HG02840 (cell line): ENCODE results near the gene BET1.

Experiments used
- ATAC-seq: cut with Tn5 transposase; IDR thresholded peaks from one replicate; pipeline ENCODE4 v1.9.1; 2021; ENCODE audit warnings: mild to moderate bottlenecking, moderate library complexity, moderate number of reproducible peaks; ENCODE audit not compliant: unreplicated experiment, low FRiP score

Gene BET1

DNA sequence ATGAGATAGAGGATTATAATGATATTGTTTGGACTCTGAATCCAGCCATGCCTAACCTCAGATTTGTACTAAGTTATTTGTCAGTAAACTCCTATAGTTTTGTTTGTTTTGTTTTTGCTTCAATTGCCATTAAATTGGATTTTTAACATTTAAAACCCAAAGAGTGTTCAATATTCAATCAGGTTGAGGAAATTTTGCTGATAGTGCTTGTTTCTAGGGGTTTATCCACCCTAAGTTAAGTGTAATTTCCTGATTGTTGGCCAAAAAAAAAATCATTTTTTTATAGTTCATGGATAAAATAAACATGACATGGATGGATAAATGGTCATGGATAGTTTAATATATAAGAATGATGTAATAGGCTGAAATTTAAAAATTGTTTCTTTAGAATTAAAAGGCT lies 11.4 kb upstream of the BET1 start:
- no peak for ATAC-seq

DNA sequence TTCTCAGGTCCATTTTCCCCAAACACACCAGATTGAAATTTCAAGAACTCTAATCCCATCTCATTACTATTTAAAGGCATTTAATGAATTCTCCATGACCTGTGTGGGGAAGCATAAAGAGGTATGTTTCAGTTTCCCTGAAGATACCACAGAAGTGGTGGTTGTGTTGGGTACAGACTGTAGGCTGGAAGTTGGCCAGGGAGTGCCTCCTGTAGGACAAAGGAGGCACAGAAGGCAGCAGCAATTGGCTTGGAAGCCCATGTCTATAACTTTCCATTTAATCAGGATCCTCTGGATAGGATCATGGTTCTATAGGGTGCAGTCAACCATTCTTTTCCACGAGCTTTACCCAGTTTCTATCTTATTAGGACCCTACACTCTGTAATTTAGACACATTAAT lies 8.6 kb upstream of the BET1 start:
- no peak for ATAC-seq

DNA sequence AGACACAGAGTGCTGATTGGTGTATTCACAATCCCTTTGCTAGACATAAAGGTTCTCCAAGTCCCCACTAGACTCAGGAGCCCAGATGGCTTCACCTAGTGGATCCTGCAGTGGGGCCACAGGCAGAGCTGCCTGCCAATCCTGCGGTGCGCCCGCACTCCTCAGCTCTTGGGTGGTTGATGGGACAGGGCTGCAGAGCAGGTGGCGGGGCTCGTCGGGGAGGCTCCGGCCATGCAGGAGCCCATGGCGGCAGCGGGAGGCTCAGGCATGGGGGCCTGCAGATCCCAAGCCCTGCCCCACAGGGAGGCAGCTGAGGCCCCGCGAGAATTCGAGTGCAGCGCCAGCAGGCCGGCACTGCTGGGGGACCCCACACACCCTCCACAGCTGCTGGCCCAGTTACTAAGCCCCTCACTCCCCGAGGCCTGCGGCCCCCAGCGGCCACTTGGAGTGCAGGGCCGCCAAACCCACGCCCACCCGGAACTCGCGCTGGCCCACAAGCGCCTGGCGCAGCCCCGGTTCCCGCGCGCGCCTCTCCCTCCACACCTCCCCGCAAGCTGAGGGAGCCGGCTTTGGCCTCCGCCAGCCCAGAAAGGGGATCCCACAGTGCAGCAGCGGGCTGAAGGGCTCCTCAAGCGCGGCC lies 7.7 kb upstream of the BET1 start:
- no peak for ATAC-seq

DNA sequence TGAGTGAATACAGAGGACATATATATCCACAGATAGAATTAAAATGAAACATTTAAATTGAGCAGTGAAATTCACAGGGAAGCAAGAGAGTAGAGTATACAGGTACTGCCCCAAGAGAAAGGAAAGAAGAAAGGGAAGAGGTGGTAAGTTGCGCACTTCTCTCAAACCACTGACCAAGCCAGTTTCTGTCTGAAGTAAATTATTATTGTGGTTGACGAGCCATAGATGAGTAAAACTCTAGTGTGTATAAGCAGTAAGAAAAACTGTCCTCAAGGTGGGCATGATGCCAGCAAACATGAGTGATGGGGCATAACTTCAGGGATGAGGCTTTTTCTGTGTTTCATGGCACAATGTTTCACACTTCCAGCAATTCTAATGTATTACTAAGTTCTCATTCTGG lies 4.4 kb upstream of the BET1 start:
- no peak for ATAC-seq

DNA sequence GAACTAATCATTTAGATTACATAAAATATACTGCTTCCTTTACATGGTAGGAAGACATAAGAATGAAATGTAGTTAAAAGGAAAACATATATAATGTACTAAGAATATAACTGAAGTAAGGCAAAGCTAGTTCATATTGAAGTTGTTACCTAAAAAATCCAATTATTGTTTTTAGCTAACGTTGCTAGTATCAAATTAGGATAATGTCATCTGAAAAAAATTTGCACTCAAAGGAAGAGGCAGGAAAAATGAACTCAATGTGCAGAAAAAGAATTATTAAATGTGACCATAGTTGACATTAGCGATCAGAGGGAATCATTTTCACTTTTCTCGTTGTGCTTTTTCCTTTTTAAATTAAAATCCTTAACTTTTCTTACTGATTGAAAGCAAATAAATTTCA lies 1.6 kb upstream of the BET1 start:
- no peak for ATAC-seq

DNA sequence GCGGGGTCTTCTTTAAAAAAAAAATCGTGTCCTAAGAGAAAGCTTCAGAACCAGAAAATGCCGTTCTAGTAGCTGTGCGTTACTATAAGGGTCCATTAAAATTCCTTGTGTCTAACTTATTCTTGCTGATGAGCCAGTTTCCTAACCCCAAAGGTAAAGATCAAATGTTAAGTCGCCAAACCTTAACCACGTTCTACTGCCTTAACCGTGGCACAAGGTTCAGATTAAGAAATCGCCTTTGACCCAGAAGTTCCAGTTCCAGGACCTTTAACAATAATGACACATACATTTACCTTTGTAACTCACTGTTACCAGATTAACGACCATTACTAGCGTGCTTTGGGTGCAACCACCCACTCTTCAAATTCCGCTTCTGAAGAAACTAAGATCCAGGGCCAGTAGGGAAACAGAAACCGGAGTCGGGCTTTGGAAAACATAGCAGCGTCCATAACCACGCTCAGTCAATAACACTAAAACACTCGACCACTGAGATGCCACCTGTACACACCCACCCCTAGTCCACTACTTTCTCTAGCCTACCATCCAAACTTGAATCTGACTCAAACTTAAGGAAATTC lies 620 bp downstream of the BET1 start:
- peak; percentile 25 for ATAC-seq

DNA sequence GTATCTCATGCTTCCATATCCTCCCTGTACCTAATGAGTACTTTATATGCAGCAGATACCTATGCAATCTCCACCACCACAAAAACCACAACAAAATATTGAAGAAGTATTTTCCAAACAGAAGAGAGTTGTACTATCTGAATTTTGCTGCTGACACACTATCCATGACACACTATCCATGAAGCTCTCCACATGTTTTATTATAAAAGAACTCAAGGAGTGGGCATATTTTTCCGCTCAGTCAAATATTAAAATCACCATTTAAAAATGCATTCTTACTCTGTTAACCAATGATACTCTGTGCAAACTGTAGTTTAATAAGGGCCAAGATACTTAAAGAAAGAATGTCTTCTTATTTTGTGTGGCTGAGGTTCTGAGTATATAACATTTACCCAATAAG lies 2.8 kb downstream of the BET1 start:
- ATAC-seq: no peak

DNA sequence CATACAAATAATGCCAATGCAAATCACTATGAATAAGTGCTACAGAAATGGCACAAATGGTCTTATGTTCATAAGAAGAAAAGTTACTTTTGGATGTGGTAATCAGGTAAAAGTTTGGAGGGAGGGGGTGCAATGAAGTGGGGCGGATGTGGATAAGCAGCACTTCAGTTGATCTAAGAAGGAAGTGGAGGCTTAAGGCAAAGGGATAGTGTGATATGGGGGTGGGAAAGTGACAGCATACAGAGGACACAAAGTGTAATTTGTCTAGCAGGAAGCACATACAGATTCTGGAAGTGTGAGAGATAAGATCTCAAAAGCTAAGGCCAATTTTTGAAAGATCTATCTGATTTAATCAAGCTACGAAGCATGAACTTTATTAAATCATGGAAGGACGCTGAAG lies 6.3 kb downstream of the BET1 start:
- no peak for ATAC-seq

DNA sequence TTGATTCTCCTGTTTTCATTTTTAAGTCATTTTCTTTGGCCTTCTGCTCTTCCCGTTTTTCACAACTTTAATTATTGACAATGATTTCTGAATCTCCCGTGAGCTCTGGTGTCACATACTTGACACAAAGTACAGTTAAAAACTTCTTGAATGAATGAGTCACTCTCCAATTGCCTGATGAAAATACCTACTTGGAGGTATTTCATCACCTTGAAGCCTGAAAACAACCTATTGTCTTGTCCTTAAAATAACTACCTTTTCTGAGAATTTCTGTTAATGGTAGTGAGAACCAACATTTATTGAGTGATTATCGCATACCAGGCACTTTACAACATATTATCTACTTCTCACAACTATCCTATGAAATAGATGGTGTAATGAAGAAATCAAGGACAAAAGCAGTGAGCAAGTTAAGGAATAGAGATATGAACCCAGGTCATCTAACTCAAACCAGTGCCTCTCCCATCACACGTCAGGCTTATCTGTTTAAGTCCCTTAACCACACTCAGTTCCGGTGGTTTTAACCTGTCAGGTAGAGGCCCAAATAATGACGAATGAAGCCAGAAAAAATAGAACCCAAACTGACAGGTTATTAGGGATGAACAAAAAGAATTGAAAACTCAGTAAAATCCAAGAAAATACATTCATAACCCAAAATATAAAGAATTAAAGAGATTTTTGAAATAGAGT lies 11.6 kb downstream of the BET1 start:
- ATAC-seq: no peak

DNA sequence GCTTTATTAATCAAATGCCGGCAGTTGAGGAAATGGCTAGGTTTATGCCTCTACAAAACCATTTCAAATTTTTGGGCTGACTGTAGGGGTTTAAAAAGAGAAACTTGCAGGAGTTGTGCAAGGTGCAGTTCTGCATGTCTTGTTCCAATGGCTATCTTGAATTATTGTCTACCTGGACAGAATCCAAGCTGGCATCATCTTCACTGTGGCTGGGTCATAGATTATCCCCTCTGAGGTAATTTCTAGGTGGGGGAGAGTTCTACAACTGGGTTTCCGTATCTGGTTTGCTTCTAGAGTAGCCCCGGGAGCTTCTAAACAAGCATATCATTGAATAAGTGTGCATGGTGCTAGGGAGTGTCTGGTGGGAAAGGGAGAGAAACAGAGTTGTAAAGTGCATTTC lies 16.9 kb downstream of the BET1 start:
- no peak for ATAC-seq

DNA sequence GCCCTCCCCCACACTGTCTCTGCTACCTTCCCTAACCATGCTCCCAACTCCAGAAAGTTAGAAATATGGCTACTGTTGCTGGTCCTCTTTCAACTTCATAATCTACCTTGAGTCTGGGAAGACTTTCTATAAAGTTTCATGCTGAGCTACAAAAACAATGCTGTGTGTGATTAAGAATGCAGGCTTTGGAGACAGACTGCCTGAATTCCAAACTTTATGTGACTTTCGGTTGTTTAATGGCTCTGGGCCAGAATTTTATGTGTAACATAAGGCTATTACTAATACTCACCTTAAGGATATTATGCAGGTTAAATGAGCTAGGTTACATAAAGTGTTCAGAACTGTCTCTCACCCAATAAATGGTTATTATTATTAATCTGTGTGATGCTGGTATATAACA lies 19.1 kb downstream of the BET1 start:
- no peak for ATAC-seq

DNA sequence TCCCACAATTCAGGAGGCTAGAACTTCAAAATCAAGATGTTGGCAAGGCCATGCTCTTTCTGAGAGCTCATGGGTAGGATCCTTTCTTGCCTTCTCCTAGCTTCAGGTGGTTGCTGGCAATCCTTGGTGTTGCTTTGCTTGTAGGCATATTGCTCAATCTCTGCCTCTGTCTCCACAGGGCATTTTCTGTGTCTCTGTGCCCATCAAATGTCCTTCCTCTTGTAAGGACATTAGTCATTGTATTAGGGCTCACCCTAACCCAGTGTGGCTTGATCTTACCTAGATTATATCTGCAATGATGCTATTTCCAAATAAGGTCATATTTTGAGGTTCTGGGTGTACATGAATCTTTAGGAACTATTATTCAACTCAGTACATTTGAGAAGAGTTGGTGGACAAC lies 20.1 kb downstream of the BET1 start:
- ATAC-seq: no peak

DNA sequence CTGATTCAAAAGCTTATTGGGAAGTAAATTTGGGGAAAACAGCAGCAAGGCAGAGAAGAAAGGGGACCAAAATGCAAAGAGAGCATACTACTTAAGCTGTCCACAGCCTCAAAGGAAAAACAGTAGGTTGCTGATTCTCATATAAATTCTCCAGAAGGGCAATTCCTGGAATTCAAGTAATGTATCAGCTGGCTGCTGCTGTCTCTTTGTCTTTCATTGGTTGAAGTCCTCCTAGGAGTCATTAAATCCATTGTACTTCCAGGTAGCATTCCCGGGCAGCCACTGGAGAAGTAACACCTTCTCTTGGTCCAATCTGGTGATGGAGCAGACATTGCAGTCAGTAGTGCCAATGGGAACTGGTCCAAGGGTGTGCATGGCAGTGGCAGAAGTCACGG lies 22.7 kb downstream of the BET1 start:
- no peak for ATAC-seq

DNA sequence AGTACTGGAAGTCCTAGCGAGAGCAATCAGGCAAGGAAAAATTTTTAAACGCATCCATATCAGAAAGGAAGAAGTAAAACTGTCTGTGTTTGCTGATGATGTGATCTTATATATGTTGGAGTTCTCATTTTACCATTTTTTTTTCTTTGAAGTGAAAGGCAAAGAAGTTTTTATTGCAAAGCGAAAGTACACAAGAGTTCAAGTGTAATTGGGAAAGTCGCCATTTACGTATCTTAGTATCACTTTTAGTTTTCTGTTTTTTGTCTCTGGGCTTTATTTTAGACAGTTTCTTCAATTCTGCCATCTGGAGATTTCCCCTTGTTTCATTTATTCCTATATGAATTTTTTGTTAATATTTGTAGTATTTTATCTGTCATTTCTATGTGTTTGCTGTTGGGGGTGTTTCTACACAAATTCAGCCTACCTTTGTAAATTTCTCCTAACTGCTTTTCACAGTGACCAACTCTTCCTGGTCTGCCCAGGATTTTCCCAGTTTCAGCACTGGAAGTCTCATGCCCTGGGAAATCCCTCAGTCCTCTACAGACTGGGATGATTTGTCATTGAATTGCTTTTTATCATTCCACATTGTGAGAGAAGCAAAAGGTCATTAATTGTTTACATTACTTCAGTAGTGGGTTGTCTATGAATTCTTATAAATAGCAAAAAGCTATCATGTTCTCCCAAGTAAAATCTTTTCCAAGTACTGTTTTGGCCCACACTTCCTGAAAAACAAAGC lies 23.2 kb downstream of the BET1 start:
- no peak for ATAC-seq

DNA sequence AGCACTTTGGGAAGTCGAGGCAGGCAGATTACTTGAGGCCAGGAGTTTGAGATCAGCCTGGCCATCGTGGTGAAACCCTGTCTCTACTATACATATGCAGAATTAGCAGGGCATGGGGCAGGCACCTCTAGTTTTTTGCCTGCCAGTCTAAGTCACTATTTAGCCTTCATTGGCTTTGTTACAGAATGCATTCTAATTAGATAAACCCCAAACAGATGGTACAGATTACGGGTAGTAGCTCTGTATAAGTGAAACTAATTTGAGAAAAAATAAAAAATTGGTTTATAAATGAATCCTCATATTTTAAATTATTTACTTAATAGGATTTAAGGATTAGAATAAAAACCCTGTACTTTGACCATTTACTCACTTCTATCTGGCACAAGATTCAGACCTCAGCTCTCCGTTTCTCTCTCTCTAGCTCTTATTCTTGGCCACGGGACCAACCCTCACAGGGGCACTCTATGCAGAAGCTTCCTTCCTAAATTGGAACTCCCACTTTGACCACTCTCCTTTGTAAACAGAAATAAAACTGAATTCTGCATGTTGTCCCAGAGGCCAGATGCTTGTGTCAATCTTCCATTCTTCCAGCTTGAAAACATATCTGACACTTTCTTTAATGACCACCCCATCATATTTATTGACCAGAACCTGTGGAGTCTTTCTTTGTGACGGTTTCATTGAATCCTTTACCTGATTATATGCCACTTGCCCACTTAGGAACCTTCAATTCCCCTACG lies 26.8 kb downstream of the BET1 start:
- ATAC-seq: no peak

DNA sequence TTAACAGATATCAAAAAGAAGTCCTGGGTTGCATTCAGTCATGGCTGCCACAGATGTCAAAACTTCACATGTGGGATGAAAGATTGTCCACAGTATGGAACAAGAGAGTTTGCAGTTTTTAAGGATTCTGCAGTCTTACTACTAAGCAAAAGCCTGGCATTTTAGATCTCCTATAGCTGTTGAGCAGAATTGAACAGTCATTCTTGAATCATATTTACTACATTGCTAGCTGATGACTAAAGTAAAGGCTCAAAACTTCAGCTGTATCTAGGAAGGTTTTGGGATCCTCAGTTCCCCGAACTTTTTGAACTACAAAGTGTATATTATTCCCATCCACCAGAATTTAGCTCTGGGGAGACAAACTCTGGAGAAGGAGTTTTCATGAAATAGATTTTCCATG lies 31.0 kb downstream of the BET1 start:
- ATAC-seq: no peak

DNA sequence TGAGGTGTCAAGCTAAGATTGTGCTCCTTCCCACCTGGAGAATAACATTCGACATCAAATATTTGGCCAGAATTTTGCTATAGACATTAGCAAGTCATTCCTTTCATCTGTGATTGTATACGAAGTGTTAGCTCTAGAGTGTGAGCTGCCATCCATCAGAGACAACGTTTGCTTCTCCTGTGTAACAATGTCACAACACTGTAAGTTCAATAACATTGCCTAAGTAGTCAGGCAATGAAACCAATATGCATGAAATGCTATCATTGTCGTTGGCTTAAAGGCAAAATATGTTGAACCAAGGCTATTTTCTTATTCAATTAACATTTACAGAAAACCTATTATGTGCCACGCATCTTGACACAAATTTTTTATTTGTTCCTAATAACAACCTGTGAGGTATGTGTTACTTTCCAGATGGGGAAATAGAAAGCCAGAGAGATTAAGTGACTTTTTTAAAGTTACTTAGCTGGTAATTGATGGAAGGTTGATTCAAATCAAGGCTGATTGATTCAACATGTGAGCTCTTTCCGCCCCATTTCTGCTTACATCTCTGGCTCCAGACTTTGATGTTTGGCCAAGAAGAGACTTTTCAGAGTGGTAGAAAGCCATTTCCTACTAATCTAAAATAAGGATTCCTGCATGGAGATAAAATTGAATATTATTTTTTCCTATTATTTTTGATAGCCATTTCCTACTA lies 32.0 kb downstream of the BET1 start:
- ATAC-seq: no peak

DNA sequence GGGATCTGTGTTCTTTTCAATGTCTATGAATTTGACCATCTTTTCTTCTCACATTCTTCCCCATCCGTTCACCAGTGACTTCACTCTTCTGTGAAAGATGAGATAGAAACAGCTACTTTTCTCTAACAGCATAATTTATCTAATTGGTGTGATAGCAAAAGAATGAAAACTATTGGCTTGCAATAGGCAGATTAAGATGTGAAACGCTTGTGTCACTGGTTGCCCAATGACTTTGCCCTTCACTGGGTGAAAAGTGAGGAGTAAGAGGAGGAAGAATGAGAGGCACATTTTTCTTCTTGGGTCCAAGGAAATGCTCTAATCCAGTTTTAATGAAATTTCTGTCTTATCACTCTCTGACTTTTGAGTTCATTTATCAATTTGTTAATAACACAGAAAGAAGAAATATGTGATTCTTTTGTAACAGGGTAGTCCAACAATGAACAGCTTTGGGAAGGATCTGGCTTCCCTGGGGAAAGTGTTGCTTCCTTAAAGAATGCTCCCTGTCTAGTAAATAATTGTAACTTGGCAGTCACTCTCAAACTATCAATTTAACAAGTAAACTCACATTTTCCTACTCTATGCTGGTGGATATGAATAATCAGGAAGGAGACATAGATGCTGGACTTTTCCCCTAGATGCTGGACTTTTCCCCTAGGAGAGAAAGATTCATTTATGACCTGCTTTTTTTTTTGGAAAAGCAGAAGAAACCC lies 35.1 kb downstream of the BET1 start:
- ATAC-seq: no peak

DNA sequence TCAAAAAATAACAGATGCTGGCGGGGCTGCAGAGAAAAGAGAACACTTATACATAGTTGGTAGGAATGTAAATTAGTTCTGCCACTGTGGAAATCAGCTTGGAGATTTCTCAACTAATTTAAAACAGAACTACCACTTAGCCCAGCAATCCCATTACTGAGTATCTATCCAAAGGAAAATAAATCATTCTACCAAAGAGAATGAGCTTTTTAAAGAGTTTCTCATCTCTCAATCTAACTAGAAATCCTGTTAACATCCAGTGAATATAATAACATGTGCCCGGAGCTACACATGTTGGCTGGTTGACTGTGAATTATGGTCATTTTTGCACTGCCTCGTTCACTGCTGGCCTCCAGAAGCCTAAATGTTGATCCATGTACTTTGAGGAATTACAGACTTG lies 39.3 kb downstream of the BET1 start:
- no peak for ATAC-seq

DNA sequence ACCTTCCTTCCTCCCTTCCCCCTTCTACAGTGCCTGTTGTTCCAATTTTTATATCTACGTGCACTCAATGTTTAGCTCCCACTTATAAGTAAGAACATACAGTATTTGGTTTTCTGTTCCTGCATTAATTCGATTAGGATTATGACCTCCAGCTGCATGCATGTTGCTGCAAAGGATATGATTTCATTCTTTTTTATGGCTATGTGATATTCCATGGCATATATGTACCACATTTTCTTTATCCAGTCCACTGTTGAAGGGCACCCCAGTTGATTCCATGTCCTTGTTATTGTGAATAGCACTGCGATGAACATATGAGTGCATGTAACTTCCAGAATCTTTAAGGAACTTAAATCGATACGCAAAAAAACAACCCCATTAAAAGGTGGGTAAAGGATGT lies 39.9 kb downstream of the BET1 start:
- ATAC-seq: no peak
